B cell (primary cell): ENCODE data around the gene WT1.

Experiments used
- EZH2 ChIP-seq: IDR thresholded peaks from 2 replicates; pipeline ENCODE4 v1.6.1; 2012; ENCODE audit warnings: borderline replicate concordance, low read depth, mild to moderate bottlenecking, moderate library complexity, low read length; ENCODE audit not compliant: insufficient read depth, poor library complexity, severe bottlenecking
- TF ChIP-seq, protein P1 (sequence below): fragments of 200-600 bp; IDR thresholded peaks from one replicate; pipeline ENCODE4 v1.8.0; 2022; ENCODE audit warnings: antibody characterized with exemption, mild to moderate bottlenecking

DNA sequence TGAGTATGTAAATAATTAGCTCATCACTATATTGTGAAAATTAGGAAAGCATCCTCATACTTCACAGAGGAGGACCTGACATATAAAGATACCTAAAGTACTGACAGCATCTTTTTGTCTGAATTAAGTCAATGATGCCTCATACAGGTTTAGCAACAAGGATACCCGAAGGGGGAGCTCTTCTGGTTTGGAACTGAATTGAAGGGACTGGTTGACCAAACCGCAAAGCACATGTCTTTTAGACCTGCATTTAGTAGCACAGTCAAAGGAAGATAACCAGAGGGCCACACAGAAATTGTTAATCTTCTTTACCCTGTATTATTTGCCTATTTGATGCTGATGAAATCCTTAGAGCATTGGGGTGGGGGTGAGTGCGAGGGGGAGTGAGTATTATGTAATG, 12.9 kb upstream of the WT1 start:
- TF ChIP-seq, protein P1, sequence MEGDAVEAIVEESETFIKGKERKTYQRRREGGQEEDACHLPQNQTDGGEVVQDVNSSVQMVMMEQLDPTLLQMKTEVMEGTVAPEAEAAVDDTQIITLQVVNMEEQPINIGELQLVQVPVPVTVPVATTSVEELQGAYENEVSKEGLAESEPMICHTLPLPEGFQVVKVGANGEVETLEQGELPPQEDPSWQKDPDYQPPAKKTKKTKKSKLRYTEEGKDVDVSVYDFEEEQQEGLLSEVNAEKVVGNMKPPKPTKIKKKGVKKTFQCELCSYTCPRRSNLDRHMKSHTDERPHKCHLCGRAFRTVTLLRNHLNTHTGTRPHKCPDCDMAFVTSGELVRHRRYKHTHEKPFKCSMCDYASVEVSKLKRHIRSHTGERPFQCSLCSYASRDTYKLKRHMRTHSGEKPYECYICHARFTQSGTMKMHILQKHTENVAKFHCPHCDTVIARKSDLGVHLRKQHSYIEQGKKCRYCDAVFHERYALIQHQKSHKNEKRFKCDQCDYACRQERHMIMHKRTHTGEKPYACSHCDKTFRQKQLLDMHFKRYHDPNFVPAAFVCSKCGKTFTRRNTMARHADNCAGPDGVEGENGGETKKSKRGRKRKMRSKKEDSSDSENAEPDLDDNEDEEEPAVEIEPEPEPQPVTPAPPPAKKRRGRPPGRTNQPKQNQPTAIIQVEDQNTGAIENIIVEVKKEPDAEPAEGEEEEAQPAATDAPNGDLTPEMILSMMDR, result no peak
- TF ChIP-seq EZH2, result no peak
